GM21515 (cell line): Measurements from ENCODE around the gene RNF103.
"Not testable (repeated sequence)": the region's sequence is repeated elsewhere in the genome, so short reads cannot be mapped to it uniquely, and the experiment has no call there.

ENCODE experiments used
- ATAC-seq: cut with Tn5 transposase; IDR thresholded peaks from one replicate; pipeline ENCODE4 v1.9.1; 2021; ENCODE audit not compliant: unreplicated experiment

The RNF103 gene

GRCh38 chr2:86625096-86625495, 1.4 kb upstream of the RNF103 start:
- no peak for ATAC-seq

- ATAC-seq: no peak
These were observed 542 bp upstream of the RNF103 start for GRCh38 chr2:86624267-86624547.

- peak; percentile 43 for ATAC-seq
These were observed 597 bp downstream of the RNF103 start for GRCh38 chr2:86623043-86623493.

- no peak for ATAC-seq
These were observed 1.1 kb downstream of the RNF103 start for GRCh38 chr2:86622519-86623042.

GRCh38 chr2:86621280-86621943, 2.3 kb downstream of the RNF103 start:
- ATAC-seq: no peak

GRCh38 chr2:86617738-86618137, 5.9 kb downstream of the RNF103 start:
- ATAC-seq: peak; percentile 49

- no peak for ATAC-seq
These were observed 6.5 kb downstream of the RNF103 start for GRCh38 chr2:86617153-86617552.

- no peak for ATAC-seq
These were observed 7.2 kb downstream of the RNF103 start for GRCh38 chr2:86616502-86616901.

- ATAC-seq: no peak
These were observed 8.1 kb downstream of the RNF103 start for GRCh38 chr2:86615596-86615995.

- no peak for ATAC-seq
These were observed 10.2 kb downstream of the RNF103 start for GRCh38 chr2:86613515-86613914.

GRCh38 chr2:86610871-86611270, 12.8 kb downstream of the RNF103 start:
- no peak for ATAC-seq

GRCh38 chr2:86608832-86609410, 14.7 kb downstream of the RNF103 start:
- ATAC-seq: no peak

GRCh38 chr2:86603905-86604304, 19.8 kb downstream of the RNF103 start:
- no peak for ATAC-seq

- no peak for ATAC-seq
These were observed 24.7 kb downstream of the RNF103 start for GRCh38 chr2:86598966-86599365.

GRCh38 chr2:86596118-86596517, 27.5 kb downstream of the RNF103 start:
- ATAC-seq: no peak

- ATAC-seq: no peak
These were observed 30.4 kb downstream of the RNF103 start for GRCh38 chr2:86593266-86593665.

- no peak for ATAC-seq
These were observed 31.0 kb downstream of the RNF103 start for GRCh38 chr2:86592547-86593230.

GRCh38 chr2:86589701-86590100, 34.0 kb downstream of the RNF103 start:
- ATAC-seq: not testable (repeated sequence)

GRCh38 chr2:86584151-86584913, 39.3 kb downstream of the RNF103 start:
- no peak for ATAC-seq

- no peak for ATAC-seq
These were observed 43.1 kb downstream of the RNF103 start for GRCh38 chr2:86580560-86580959.

GRCh38 chr2:86577817-86578456, 45.7 kb downstream of the RNF103 start:
- ATAC-seq: no peak
